Measurements from ENCODE around the gene CLNK. TPM values are rescaled to one million over a fixed set of nuclear protein-coding genes. Genes with fewer than 3 reads are reported as not detected.

Gene CLNK
- total RNA-seq, 1 donor from 2014 or later = not detected

- no peaks in the 10 kb centered on the region for H3K36me3 Mint-ChIP-seq (ENCODE audit: insufficient read depth)
- DNase-seq (ENCODE audit: low spot score, unreplicated experiment) = no peak
- H3K9me3 Mint-ChIP-seq (ENCODE audit: low read depth) = no peaks in the 10 kb centered on the region
- H3K4me1 Mint-ChIP-seq (ENCODE audit: low read depth) = no peaks in the 10 kb centered on the region
- TF ChIP-seq CTCF (IDR thresholded peaks at IDR 0.05; ENCODE audit: unreplicated experiment) = no peak
- H3K4me3 Mint-ChIP-seq (ENCODE audit: low read depth) = no peak overlapping the region
- H3K27ac Mint-ChIP-seq = no peak overlapping the region
- H3K27me3 Mint-ChIP-seq = no peaks in the 10 kb centered on the region
These were observed 72.1 kb downstream of the CLNK start for GRCh38 chr4:10612476-10612875.

GRCh38 chr4:10611673-10612072, 72.9 kb downstream of the CLNK start:
- Mint-ChIP-seq H3K4me3 (ENCODE audit: low read depth) (no peak overlapping the region), H3K27ac (peak overlapping the region; percentile 23)
- TF ChIP-seq CTCF (IDR thresholded peaks at IDR 0.05; ENCODE audit: unreplicated experiment) = no peak

GRCh38 chr4:10608501-10609219, 75.9 kb downstream of the CLNK start:
- DNase-seq (ENCODE audit: low spot score, unreplicated experiment) = no peak
- H3K27me3 Mint-ChIP-seq = no peaks in the 10 kb centered on the region
- H3K27ac Mint-ChIP-seq = no peak overlapping the region
- H3K36me3 Mint-ChIP-seq (ENCODE audit: insufficient read depth) = no peaks in the 10 kb centered on the region
- H3K4me1 Mint-ChIP-seq (ENCODE audit: low read depth) = no peaks in the 10 kb centered on the region
- H3K4me3 Mint-ChIP-seq (ENCODE audit: low read depth) = no peak overlapping the region
- H3K9me3 Mint-ChIP-seq (ENCODE audit: low read depth) = no peaks in the 10 kb centered on the region
- no peak for TF ChIP-seq CTCF (IDR thresholded peaks at IDR 0.05; ENCODE audit: unreplicated experiment)

More at GRCh38 chr4:10611673-10612072, 72.9 kb downstream of the CLNK start:
- no peaks in the 10 kb centered on the region for H3K27me3 Mint-ChIP-seq
- H3K4me1 Mint-ChIP-seq (ENCODE audit: low read depth) = no peaks in the 10 kb centered on the region
- H3K36me3 Mint-ChIP-seq (ENCODE audit: insufficient read depth) = no peaks in the 10 kb centered on the region
- no peaks in the 10 kb centered on the region for H3K9me3 Mint-ChIP-seq (ENCODE audit: low read depth)
- DNase-seq (ENCODE audit: low spot score, unreplicated experiment) = no peak

- Mint-ChIP-seq H3K27me3 (no peaks in the 10 kb centered on the region), H3K4me1 (ENCODE audit: low read depth) (no peaks in the 10 kb centered on the region), H3K27ac (no peak overlapping the region), H3K36me3 (ENCODE audit: insufficient read depth) (no peaks in the 10 kb centered on the region), H3K4me3 (ENCODE audit: low read depth) (no peak overlapping the region), H3K9me3 (ENCODE audit: low read depth) (no peaks in the 10 kb centered on the region)
- no peak for DNase-seq (ENCODE audit: low spot score, unreplicated experiment)
- TF ChIP-seq CTCF (IDR thresholded peaks at IDR 0.05; ENCODE audit: unreplicated experiment) = no peak
These were observed 77.4 kb downstream of the CLNK start for GRCh38 chr4:10607206-10607605.

GRCh38 chr4:10606483-10607155, 77.9 kb downstream of the CLNK start:
- H3K27me3 Mint-ChIP-seq = peaks cover 2% of the 10 kb centered on the region
- no peaks in the 10 kb centered on the region for H3K4me1 Mint-ChIP-seq (ENCODE audit: low read depth)
- H3K9me3 Mint-ChIP-seq (ENCODE audit: low read depth) = no peaks in the 10 kb centered on the region
- no peak for TF ChIP-seq CTCF (IDR thresholded peaks at IDR 0.05; ENCODE audit: unreplicated experiment)
- DNase-seq (ENCODE audit: low spot score, unreplicated experiment) = no peak
- H3K4me3 Mint-ChIP-seq (ENCODE audit: low read depth) = no peak overlapping the region
- H3K36me3 Mint-ChIP-seq (ENCODE audit: insufficient read depth) = no peaks in the 10 kb centered on the region
- no peak overlapping the region for H3K27ac Mint-ChIP-seq
